Type B pancreatic cell (in vitro differentiated cells): Measurements from ENCODE around the gene ZFAND4. TPM values are rescaled to one million over a fixed set of nuclear protein-coding genes. Genes with fewer than 3 reads are reported as not detected.

Experiments used
- DNase-seq: peaks from one replicate; pipeline ENCODE4 v3.0.0; 2021; ENCODE audit warnings: mixed read lengths; ENCODE audit not compliant: unreplicated experiment; ENCODE audit errors: extremely low spot score
- H3K27ac Mint-ChIP-seq: 2 replicates; pipeline ENCODE4 v1.8.0; 2021; ENCODE audit warnings: mild to moderate bottlenecking, mixed read lengths
- H3K27me3 Mint-ChIP-seq: 2 replicates; pipeline ENCODE4 v1.8.0; 2021; ENCODE audit warnings: mixed read lengths
- H3K36me3 Mint-ChIP-seq: 2 replicates; pipeline ENCODE4 v1.8.0; 2021; ENCODE audit warnings: mixed read lengths
- H3K4me1 Mint-ChIP-seq: one replicate; pipeline ENCODE4 v1.8.0; 2021; ENCODE audit warnings: mixed read lengths; ENCODE audit not compliant: unreplicated experiment
- H3K4me3 Mint-ChIP-seq: 2 replicates; pipeline ENCODE4 v1.8.0; 2021; ENCODE audit warnings: mild to moderate bottlenecking, mixed read lengths
- H3K9me3 Mint-ChIP-seq: 2 replicates; pipeline ENCODE4 v1.8.0; 2021; ENCODE audit warnings: mixed read lengths
- CTCF ChIP-seq: fragments of 200-600 bp; sonication (generic); conservative IDR thresholded peaks from 2 replicates; pipeline ENCODE4 v1.5.0; 2021; ENCODE audit warnings: antibody characterized with exemption, mild to moderate bottlenecking
- total RNA-seq: library from RNA; stranded (reverse); gene quantifications from 2 replicates; pipeline ENCODE4 v1.2.1, GENCODE V29; 2021; ENCODE audit warnings: low replicate concordance

ZFAND4 gene
- total RNA-seq, 1 donor from 2014 or later: 12.0 TPM

- no peak overlapping the region for H3K27ac Mint-ChIP-seq
- H3K4me1 Mint-ChIP-seq: peaks cover 8% of the 10 kb centered on the region
These were observed 79.6 kb downstream of the ZFAND4 start for GRCh38 chr10:45592926-45593325.

GRCh38 chr10:45592432-45592831, 80.1 kb downstream of the ZFAND4 start:
- Mint-ChIP-seq H3K27me3 (peaks cover 5% of the 10 kb centered on the region), H3K27ac (peak overlapping the region; percentile 20), H3K9me3 (no peaks in the 10 kb centered on the region), H3K4me3 (peak overlapping the region; percentile 77), H3K4me1 (peaks cover 8% of the 10 kb centered on the region), H3K36me3 (peaks cover 19% of the 10 kb centered on the region)
- no peak for DNase-seq
- no peak for TF ChIP-seq CTCF

More at GRCh38 chr10:45592926-45593325, 79.6 kb downstream of the ZFAND4 start:
- peaks cover 19% of the 10 kb centered on the region for H3K36me3 Mint-ChIP-seq
- no peak for TF ChIP-seq CTCF
- H3K9me3 Mint-ChIP-seq: no peaks in the 10 kb centered on the region
- no peak for DNase-seq
- peak overlapping the region; percentile 94 for H3K4me3 Mint-ChIP-seq
- peaks cover 5% of the 10 kb centered on the region for H3K27me3 Mint-ChIP-seq

- H3K9me3 Mint-ChIP-seq: peaks cover 5% of the 10 kb centered on the region
- H3K4me3 Mint-ChIP-seq: no peak overlapping the region
- H3K27ac Mint-ChIP-seq: no peak overlapping the region
- no peak for DNase-seq
- no peak for TF ChIP-seq CTCF
- peaks cover 8% of the 10 kb centered on the region for H3K4me1 Mint-ChIP-seq
- H3K27me3 Mint-ChIP-seq: peaks cover 5% of the 10 kb centered on the region
- H3K36me3 Mint-ChIP-seq: peaks cover 19% of the 10 kb centered on the region
These were observed 81.3 kb downstream of the ZFAND4 start for GRCh38 chr10:45591280-45591679.

GRCh38 chr10:45589868-45590267, 82.7 kb downstream of the ZFAND4 start:
- Mint-ChIP-seq H3K4me3 (no peak overlapping the region), H3K9me3 (peaks cover 5% of the 10 kb centered on the region), H3K36me3 (peaks cover 23% of the 10 kb centered on the region), H3K27ac (no peak overlapping the region), H3K27me3 (no peaks in the 10 kb centered on the region), H3K4me1 (peaks cover 5% of the 10 kb centered on the region)
- no peak for TF ChIP-seq CTCF
- no peak for DNase-seq

- H3K27me3 Mint-ChIP-seq: no peaks in the 10 kb centered on the region
These were observed 83.6 kb downstream of the ZFAND4 start for GRCh38 chr10:45589009-45589408.

More at GRCh38 chr10:45589009-45589408, 83.6 kb downstream of the ZFAND4 start:
- DNase-seq: no peak
- Mint-ChIP-seq H3K36me3 (peaks cover 23% of the 10 kb centered on the region), H3K27ac (no peak overlapping the region), H3K4me1 (peaks cover 5% of the 10 kb centered on the region), H3K4me3 (no peak overlapping the region), H3K9me3 (peaks cover 5% of the 10 kb centered on the region)
- no peak for TF ChIP-seq CTCF
